CD4-positive, alpha-beta T cell treated with Interleukin-4 for 1 hour (primary cell): ENCODE data around the gene STRN.
"Not testable (repeated sequence)": the region's sequence is repeated elsewhere in the genome, so short reads cannot be mapped to it uniquely, and the experiment has no call there.

Experiments used
- DNase-seq, 2 donors: peaks; one replicate each; pipeline ENCODE4 v3.0.0-alpha.2; 2020 to 2022

Gene STRN

DNA sequence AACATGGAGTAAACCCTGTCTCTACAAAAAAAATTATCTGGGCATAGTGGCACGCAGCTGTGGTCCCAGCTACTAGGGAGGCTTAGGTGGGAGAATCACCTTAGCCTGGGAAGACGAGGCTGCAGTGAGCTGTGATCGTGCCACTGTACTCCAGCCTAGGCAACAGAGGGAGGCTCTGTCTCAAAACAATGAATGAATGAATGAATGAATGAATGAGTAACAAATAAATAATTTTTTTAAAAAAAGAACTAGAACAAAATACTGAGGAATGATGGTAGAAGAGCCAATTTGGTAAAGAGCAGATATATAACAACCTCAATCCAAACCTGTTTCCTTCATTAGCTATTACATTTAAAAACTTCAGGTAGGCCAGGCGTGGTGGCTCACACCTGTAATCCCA, 60.1 kb downstream of the STRN start:
- no peak for DNase-seq

DNA sequence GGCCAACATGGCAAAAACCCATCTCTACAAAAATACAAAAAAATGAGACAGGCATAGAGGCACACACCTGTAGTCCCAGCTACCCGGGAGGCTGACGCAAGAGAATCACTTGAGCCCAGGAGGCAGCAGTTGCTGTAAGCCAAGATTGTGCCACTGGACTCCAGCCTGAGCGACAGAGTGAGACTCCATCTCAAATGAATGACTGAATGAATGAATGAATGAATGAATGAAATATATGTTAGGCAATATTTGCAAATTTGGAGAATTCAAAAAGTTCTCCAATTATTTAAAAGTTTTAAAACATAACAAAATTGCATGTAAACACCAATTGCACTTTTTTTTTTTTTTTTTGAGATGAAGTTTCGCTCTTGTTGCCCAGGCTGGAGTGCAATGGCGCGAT, 61.7 kb downstream of the STRN start:
- DNase-seq = no peak

DNA sequence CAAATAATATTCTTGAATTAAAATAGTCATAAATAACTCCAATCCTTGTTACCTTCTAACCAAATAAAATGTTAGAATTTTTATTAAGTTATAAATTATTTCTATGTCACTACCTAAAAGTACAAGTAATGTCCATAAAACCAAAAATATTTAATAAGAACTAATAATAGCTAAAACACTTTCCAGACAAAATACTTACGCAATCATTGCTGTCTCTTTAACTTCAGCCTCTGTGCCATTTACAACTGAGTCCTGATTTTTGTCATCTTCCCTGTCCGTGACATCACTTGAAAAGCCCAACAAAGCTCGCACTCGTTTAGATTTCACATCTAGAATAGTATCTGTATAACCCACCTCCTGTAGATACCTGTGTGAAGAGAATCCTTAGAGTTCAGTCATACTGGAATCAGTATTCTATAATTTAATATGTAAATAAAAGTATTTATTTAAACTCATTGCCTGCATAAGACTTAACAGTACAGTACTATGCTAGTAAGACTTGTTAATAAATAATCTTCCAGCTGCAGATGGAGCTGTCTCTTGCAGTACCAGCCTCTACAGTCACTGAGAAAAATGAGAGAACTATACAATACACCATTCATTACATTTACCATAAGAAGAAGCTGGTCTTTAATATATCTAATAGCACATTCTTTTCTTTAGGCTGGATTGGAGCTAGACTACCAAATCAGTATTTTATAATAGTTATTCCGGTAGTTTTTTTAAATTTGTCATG, 63.8 kb downstream of the STRN start:
- DNase-seq = no peak

DNA sequence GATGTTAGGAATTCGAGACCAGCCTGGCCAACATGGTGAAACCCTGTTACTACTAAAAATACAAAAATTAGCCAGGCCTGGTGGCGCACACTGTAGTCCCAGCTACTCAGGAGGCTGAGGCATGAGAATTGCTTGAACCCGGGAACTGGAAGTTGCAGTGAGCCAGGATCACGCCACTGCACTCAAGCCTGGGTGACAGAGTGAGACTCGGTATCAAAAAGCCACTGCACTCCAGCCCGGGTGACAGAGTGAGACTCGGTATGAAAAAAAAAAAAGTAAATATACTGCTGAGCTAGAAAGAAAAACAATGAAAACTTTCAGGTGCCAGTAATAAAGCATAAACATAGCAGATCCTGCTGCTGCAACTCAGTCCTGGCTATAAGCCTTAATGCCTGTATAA, 73.5 kb downstream of the STRN start:
- DNase-seq = no peak

DNA sequence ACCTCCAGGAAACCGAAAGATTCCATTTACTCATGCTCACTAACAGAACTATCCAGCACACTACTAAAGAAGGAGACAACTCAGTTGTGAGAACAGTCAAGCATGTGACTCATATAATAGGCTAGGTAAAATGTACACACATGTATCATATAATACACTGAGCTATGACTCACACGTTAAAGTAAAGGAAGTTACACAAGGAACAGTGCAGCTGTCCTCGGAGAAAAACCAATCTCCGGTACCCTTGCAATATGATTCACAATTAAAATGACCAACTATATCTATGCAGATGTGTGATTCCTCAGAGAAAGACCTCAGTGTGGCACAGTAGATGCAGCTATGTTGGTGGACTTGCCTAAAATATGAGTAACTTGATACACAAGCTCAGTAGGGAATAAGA, 76.5 kb downstream of the STRN start:
- no peak for DNase-seq

DNA sequence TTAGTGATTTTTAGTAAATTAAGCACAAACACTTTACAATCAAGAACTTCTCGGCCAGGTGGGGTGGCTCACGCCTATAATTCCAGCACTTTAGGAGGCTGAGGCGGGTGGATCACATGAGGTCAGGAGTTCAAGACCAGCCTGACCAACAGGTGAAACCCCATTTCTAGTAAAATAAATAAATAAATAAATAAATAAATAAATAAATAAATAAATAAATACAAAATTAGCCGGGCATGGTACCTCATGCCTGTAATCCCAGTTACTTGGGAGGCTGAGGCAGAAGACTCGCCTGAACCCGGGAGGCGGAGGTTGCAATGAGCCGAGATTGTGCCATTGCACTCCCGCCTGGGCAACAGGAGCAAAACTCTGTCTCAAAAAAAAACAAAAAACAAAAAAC, 79.2 kb downstream of the STRN start:
- DNase-seq = not testable (repeated sequence)

DNA sequence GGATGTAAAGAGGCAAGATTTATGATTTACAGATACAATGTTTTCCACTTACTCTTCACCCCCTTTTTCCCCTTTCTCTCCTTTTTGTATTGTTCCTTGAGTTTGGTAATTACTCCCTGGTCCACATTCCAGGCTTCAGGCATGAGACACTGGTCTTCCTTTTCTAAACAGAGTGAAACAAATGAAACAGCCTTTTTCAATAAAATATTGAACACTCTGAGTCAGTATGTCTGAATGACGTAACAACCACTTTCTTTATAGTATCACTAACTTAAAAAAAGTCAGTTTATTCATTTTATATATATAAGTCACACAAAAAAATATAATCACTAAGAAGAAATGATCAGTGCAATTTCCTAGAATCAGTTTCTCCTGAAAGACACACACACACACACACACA, 79.7 kb downstream of the STRN start:
- DNase-seq = no peak

DNA sequence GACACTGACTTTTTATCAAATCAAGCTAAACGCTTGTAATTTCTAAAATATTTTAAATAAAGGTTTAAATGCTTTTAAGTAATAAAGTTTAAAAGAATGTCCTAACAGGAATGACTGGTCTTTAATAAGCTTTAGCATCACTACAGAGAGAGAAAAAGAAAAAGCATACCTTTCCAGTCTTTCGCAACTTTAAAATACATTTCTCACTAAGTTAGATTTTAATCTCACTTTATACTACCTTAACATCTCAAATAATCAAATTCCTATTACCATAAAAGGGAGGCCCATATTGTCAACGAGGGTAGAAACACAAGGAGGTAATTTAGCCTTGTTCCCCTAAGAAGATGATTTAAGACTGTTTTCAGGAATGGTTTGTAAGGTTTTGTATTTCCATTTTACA, 80.7 kb downstream of the STRN start:
- no peak for DNase-seq

DNA sequence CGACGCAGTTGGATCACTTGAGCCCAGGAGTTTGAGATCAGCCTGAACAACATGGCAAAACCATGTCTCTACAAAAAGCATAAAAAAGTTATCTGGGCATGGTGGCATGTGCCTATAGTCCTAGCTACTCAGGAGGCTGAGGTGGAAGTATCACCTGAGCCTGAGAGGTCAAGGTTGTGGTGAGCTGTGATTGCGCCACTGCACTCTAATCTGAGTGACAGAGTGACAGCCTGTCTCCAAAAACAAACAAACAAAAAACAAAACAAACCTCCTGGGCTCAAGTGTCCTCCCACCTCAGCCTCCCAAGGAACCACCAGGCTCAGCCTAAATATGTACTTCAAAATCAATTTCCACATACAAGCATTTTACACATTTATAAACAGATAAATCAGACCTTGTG, 83.8 kb downstream of the STRN start:
- DNase-seq = no peak

DNA sequence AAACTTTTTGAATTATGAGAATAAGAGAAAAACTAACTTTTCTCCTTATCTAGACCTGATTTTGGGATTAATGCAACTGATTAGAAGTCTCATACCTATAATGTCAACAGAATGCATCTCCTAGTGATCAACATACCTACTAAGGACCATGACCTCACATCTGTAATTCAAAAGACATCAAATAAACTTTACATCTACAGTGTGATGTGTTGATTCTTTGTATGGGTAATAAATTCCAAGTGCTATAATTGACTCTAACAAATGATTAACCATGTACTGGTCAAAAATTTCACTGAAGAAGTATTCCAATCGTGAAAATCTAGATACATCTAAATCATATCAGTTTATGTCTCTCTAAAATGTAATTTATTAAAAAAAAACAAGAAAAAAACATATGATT, 84.5 kb downstream of the STRN start:
- DNase-seq = no peak

DNA sequence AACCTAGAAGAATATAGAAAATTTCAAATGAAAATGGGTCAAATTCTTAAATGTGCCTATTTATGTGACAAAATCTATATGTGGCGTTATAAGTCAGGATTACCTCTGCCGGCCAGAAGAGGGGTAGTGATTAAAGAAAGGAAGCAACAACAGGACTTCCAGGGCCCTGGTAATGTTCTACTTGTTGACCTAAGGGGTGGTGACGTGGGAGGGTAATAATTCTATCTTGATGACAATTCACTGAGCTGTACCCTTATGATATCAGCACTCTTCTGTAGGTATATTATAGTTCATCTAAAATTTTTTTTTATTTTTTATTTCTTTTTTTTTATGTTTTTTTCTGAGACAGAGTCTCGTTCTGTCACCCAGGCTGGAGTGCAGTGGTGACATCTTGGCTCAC, 87.9 kb downstream of the STRN start:
- no peak for DNase-seq

DNA sequence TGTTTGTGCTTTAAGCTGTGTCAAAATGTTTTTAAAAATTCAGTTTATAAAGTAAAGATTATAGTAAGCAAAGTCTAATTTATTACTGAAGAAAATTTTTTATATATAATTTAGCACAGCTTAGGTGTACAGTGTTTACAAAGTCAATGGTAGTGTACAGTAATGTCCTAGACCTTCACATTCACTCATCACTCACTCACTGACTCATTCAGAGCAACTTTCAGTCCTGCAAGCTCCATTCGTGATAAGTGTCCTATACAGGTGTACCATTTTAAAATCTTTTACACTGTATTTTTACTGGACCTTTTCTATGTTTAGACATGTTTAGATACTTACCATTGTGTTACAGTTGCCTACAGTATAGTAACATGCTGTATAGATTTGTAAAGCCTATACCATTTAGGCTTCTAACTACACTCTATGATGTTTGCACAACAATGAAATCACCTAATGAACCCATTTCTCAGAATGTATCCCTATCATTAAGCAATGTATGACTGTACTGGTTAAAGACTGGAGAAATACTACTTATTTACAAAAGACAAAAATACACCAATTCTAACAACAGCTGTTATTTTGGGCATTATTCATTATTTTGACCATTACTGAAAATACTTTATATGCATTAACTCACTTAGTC, 95.1 kb downstream of the STRN start:
- no peak for DNase-seq

DNA sequence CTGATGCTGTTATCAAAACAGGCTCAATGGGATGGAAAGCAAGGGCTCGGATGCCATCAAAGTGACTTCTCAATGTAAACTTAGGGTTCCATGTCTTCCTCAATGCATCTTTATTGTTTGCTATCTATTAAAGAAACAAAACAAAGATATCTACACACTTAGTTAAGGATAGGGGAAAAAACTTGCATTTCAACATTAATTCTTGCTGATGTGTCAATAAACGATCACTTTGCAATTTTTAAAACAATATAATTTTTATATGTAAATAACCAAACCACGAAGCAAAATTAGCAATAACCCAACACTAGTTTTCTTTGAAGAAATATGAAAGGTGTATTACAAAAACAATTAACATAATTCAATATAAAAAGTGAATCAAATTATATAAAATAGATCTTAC, 96.7 kb downstream of the STRN start:
- DNase-seq = no peak

DNA sequence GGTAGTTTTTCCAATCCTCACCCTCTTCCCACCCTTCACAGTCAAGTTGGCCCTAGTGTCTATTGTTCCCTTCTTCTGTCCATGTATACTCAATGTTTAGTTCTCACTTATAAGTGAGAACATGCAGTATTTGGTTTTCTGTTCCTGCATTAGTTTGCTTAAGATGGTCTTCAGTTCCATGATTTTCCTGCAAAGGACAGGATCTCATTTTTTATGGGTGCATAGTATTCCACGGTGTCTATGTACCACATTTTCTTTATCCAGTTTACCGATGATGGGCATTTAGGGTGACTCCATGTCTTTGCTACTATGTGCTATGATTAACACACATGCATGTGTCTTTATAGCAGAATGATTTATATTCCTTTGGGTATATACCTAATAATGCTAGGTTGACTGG, 104.4 kb downstream of the STRN start:
- no peak for DNase-seq

DNA sequence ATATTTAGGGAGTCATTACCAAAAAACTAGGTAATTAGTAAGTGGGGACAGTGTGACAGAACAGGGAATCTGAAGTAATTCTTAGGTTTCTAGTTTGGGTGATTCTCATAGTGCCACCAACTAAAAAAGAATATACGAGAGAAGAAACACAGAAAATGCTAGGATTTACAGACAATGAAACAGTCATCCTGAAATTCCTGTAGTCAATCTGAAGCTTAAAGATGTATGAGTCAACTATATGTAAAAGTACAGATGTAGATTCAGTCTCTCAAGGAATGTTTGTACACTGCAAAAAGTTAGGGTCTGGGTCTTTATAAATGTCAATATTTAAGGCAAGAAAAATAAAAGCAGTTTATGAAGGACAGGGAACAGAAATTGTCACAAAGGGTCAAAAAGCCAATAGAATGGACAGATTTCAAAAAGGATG, 107.0 kb downstream of the STRN start:
- no peak for DNase-seq

DNA sequence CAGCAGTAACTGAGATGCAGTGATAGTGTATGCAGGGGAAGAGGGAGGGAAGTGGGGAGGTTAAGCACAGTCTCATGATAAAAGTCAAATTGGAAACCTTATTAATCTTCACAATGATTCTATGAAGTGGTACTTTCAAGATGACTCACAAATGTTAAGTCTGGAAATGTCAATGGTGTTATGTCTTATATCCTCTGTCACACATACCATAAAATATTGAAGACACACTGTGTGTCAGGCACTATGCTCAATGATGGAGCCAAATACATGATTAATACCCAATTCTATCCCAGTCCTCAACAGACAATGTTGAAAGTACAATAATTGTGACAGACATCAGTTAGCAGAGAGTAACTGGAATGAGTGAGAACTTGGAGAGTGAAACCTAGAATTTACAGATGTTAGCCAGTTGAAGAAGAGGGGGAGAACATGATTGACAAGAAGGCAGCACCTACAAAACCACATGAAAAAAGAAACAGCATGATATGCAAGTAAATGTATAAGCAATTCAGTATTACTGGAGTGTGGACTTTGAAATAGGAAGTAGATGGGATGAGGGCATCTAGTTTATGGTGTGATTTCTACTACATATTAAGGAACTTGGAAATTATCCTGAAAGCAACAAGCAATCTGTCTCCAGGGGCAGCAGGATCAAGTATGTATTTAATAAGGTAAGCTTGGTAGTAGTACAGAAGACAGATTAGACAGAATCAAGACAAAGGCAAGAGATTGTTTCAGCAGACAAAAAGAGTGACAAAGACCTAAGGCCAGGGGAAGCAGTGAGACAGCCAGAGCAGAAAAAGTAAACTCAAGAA, 107.6 kb downstream of the STRN start:
- no peak for DNase-seq

DNA sequence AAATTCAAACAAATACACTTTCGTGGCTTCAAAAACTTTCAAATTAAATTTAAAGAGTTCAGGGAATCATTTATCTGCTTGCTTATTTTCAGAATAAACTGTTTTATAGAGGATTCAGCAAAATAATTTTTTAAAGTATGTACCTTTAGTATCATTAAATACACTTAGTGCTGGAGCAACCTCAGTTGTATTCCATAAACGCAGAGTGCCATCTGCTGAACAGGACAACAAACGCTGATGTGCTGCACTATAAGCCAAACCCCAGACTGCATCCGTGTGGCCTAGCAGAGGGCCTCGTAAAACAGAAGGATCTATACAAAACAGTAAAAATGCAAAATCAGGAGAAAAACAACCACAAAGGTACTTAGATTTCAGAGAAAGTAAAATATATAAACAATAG, 108.6 kb downstream of the STRN start:
- DNase-seq = no peak

DNA sequence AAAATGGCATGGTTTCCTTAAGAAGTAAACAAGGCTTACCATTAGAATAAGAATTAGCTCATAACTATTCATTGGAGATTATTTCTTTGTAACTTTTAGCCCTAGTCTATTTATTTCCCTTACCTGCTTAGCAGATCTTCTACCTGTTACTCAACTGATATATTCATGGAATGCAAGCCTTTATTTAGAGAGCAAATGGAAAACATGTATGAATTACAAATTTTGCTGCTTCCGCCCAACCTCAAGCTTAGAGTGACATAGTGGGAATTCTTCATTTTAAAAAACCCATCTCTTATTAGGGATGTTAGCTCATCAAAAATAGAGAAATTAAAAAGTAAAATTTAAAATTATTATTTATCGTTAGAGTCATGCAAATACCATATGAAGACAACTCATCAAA, 110.9 kb downstream of the STRN start:
- no peak for DNase-seq

DNA sequence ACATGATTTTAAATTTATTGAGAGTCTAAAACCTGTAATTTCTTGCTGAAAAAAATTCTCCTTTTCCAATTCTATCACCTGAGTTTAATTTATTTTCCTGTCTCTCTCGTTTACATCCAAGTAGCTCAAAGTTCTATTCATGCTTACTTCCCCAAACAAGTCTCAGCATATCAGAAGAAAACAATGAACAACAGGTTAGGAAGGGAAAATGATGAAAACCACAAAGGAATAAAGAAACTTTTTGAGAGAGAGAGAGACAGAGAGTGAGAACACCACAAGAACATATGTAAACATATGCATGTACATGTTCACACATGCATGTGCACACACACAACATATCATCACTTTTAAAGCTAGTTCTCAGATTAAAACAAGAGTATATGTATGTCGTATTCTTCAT, 112.1 kb downstream of the STRN start:
- DNase-seq = no peak

DNA sequence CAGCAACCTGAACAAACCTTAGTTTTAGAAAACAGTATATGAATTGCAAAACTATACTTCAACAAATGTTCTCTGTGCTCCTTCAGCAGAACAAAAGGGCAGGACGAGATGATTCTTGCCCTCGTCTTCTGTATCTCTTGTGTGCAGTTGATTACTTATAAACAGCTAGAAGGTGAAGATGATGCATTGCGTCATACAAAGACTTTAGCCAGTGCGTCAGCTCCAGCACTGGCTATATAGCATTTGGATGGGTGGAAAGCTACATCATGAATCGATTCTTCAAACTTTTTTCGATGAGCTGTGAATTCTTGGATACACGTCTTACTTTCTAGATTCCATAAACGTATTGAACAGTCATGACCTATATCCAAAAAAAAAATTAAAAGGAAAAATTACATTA, 117.1 kb downstream of the STRN start:
- DNase-seq = no peak

DNA sequence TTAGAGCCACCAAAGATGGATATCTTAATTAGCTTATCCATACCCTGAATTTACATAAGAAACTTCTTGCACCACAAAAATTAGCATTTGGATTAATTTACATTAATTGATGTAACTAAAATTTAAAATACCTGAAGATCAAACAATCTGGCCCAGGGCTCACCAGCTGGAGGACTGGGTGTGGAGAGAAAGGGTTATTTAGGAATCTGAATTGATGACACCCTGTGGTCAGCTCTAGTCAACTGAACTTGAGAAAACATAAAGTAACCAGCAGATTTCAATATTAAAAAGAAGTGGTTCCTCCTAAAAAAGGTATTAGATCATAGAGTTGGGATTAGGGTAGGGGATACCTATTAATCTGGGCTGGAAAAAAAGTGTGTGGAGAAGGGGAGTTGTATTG, 122.5 kb downstream of the STRN start:
- no peak for DNase-seq

DNA sequence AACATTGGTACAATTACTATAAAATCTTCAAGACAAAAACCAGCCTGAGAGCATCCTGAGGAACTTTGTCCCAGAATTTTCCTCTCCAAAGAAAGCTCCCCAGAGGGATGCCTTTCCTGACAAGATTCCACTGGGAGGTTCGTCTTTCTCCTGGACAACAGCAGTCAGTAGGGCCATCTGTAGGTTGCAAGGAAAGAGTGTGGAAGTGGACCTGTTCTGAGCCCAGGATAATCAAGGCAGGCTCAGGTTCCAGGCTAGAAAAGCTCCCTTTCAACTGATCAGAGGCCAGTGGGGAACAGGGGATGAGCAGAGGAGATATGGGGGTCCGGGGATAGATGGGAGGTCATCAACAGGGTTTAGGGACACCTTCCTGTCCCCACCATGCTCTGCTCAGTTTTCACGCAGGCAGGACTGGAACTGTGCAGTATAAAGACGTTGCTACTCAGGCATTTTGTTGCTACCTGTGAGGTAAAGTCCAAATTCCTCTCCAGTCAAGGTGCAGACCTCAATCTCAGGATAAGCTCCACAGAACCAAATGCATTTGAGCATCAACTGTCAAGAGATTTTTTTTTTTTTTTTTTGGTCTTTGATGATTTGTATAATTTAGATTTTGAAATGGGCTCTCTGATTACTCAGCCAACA, 126.2 kb downstream of the STRN start:
- DNase-seq = no peak

DNA sequence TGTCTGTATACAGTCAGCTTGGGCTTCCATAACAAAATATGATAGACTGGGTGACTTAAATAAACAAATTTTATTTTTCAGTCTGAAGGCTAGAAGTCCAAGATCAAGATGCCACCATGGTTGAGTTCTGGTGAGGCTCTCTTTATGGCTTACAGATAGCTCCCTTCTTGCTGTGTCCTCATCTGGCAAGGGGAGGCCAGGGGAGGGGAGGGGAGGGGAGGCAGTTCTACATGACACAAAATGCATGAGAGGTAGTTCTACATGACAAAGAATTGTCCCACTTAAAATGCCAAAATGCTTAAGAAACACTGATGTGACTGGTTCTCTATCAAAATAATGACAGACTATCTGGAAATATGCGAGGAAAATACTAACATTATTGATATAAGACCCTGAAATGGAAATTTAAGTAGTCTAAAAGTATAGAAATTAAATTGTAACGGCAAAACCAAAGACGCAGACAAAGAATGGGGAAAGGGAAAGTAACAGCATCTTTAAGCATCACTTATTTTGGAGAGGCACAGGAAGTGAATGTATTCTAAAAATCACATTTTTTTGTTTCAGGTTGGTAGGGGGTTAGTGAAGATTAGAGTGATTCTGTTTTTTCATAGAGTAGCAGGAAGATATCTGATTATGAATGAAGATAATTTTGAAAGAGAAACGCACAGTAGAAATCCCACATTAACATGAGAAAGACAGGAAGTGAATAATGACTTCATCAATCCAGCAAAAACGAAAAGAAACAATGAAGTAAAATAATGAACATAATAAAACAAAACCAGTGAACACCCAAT, 131.4 kb downstream of the STRN start:
- DNase-seq = peak in 1 of 2 donors; percentile 44
